ENCODE measurements around the gene ZNF593OS.

Gene ZNF593OS

DNA sequence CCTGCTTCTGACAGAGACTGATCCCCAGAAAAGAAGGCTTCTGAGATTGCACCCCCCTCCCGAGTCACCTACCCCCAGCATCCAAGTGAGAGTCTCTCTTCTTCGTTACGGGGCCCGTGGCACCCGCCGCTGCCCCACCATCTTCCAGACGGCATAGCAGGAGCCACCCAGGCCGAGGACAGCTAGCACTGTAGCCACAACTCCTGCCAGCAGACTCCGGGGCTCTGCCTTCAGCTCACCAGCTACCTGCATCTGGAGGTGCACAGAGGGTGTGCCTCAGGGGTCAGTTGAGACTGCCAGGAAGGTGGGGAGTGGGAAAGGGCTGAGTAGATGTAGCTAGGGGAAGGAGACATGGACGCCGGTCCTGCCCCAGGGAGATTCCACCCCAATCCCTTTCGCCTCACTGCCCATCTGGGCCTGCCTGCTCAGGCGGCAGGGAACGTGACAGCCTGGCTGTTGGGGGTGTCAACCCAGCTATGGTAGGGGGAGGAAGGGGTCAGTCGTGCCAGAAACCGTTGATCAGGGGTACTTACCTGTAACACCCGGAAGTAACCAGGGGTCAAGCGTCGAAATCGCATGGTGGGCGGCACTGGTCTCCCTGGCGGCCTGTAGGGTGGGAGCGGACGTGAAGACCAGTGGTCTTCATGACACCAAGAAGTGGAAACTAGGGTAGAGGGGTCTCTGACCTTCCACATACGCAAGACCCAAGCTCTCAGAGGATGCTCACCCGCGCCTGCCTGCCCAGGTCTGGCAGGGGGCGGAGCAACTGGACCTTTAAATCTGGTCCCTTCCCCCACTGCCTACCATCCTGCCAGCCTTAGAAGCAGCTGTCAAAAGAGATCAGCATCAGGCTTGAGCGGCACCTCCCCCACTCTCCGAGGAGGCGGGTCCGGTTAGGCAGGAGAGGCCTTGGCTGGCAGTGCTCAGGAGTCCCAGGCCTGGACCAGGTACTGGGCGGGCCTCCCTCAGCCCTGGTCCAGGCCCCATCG is at the start of gene ZNF593OS:
Gene ZNF593OS (minus strand): TSS at position 749 of the 989 bp plus-strand sequence. CDS start 171 bp downstream, at position 578.
- DNase-seq = no peak

DNA sequence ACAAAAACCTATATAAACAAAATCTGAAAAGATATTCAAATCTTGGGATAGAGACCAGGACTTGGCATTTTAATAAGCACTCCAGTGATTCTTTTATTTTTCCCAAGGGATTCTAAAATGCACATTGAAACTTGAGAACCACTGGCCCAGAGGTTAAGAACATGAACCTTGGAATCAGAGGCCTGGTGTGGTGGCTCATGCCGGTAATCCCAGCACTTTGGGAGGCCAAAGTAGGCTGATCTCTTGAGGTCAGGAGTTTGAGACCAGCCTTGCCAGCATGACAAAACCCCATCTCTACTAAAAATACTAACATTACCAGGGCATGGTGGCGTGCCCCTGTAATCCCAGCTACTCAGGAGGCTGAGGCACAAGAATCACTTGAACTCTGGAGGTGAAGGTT is 49.5 kb upstream of the ZNF593OS start:
- DNase-seq = no peak

DNA sequence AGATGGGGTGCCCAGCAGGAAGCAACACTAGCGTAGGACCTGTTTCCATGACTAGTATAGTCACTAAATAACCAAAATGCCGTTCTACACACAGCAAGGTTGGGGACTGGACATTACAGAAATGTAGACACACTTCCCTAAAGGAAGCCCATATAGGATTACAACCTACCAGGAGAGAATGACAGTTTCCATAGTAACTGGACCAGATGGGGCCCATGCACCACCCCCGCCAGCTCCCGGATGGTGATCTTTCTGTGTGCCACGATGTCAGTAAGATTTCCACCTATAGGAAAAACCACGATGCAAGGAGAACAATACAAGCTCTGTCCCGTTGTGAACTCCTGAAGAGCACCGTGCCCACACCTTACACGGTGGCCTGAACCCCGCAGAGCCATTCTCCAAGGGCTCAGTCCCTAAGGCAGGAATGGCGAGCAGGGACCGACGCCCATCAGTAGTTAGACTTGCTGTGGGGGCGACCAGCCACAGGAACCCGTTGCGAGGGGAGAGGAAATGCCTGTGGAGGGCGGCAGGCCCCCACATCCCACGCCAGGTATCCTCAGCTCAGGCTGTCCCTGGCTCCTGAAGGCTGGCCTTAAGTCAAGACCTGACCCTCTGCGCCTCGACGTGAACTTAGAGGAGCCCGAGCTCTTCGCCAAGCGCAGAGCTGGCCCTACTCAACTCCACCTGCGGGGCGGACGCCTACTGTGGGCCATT is 48.7 kb upstream of the ZNF593OS start:
- DNase-seq = peak in 9 of 56 donors; percentile 1 to 24 (median 7)

DNA sequence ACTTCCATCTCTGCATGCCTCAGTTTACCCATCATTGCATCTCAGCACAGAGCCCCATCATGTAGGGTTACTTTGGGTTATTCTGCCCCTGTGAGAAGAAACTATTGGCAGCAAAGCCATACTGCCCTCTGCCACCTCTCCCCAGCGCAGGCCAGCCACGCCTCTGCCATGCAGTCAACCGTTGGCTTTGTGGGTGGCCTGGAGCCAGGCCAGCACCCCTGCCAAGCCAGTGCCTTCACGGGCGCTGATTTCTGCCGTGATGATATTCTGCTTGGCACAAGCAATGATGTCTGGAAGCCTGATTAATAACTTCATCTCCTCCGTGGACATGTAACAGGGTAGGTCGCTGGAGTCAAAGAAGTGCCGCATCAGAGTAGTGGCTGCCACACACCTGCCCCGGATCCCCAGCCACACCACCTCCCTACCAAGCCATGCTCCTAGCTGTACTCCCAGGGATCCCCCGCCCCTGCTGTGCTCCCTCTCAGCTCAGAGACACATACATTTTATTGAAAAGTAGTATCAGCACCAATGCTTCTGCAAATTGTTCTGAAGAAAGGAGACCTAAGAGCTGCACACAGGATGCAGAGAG is 47.4 kb upstream of the ZNF593OS start:
- DNase-seq = no peak

DNA sequence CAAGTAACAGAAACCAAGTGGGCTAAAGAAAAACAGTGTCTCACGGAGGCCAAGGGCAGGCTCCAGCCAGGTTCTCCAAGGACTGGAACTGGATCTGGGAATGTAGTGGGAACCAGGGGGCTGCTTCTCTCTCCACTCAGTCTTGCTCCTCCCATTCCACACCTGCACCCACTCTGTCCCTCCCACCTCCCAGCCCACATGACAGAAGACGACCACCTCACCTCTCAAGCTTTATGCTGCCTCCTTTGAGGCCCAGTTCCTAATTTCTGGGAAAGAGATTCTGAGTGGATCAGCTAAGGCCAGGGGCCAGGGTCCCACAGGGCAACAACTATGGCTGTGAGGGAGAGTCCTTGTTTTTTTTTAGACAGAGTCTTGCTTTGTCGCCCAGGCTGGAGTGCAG is 43.6 kb upstream of the ZNF593OS start:
- DNase-seq = no peak

DNA sequence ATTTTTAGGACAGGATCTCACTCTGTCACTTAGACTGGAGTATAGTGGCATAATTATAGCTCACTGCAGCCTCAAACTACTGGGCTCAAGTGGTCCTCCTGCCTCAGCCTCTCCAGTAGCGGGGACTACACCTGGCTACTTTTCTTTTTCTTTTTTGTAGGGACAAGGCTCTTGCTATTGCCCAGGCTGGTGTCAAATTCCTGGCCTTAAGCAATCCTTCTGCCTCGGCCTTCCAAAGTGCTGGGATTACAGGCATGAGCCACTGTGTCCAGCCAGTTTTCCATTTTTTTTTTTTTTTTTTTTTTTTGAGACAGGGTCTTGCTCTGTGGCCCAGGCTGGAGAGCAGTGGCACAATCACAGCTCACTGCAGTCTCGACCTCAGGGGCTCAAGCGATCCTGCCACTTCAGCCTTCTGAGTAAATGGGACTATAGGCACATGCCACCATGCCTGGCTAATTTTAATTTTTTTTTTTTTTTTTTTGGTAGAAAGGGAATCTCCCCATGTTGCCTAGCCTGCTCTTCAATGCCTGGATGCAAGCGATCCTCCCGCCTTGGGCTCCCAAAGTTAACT is 41.8 kb upstream of the ZNF593OS start:
- no peak for DNase-seq

DNA sequence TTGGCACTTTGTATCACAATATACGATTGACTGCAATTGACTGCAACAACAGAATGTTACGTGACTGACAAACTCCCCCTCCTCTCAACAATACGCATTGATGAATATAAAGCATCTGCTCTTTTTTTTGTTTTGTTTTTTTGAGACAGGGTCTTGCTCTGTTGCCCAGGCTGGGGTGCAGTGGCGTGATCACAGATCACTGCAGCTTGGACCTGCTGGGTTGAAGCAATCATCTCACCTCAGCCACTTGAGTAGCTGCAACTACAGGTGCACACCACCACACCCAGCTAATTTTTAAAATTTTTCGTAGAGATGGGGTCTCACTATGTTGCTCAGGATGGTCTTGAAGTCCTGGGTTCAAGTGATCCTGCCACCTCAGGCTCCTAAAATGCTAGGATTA is 41.1 kb upstream of the ZNF593OS start:
- DNase-seq = no peak

DNA sequence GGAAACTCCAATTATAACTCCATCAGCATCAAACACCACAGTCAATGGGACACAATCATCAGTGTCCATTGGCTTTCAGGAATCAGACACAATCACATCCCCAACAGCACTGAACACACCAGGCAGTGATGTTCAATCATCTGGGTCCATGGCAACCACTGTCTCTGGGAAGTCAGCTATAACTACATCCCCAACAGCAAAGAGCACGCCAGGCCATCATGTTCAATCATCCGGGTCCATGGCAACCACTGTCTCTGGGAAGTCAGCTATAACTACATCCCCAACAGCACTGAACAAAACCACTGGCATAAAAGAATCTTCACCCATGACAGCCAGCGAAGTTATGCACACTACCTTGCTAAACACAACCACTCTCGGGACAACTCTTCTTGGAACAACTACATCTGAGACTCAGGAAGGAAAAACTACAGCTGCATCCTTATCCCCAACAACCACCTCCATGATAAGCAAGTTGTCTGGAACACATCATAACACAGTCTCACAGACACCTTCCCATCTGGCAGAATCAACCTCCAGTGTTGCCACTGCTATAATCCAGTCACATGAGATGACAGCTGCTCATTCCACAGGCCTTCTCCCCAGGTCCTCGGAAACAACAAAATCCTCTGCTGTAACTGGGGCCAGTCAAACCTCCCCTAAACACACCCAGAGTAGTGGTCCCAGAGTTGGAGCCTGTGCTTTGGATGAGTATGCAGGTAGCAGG is 38.7 kb upstream of the ZNF593OS start:
- no peak for DNase-seq

DNA sequence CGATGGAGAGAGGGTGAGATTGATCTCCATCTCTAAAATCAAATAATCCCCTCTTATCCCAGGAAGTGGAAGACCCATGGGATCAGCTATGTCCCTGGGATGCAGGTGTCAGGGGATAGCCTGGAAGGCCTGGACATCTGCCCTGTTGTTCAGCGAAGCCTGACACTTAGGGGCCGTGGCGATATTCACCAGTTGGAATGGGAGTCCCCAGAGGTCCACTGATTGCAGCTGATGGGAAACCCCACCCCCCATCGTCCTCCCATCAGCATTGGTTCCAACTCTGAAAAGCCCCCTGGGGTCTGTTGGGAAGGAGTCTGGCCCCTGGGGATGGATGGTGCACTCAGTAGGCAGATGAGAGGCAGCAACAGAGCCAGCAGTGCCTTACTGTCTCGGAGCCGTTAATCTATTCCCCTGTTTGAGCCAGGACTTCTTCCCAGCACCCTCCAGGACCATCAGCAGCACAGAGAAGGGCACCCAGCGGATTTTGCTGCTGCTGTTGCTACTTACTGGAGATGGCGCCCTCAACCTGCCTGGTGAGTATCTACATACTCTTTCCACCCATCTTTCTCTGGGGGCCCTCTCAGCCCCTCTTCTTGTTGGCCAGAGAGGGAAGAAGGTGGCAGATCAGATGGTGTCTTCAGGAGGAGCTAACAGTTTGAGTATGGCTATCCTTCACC is 32.1 kb upstream of the ZNF593OS start:
- DNase-seq = no peak

DNA sequence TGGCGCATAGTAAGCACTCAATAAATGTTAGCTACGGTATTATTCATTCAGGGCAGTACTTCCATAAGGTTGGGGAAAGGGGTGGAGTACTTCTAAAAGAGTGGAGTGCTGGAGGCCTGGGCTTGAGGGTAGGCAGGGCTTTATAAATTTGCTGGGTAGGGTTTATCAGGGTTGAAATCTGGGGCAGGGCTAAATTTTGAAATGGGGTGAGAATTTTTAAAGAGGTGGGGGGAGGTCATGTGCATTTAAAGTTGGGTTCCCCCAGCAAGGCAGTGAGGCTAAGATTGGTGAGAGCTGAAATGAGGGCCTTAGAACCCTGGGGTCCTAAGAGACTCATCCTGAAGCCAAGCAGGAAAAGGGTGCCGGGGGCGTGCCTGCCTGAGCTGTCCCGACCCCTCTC is 28.8 kb upstream of the ZNF593OS start:
- DNase-seq = no peak

DNA sequence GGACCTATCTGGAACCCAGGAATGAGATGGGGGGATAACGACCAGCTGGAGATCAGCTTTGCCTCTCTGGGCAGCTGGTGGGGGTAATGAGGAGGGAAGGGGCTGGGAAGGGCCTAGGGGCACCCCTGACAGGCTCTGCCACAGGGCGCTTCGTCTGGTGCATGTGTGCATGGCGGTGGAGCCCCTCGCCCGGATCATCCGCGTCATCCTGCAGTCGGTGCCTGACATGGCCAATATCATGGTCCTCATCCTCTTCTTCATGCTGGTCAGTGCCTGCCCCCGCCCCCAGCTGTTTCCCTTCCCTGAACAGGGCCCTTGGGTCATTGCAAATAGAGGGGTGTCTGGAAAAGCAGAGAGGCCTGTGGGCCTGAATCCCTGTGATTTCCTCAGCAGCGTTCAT is 26.2 kb upstream of the ZNF593OS start:
- no peak for DNase-seq

DNA sequence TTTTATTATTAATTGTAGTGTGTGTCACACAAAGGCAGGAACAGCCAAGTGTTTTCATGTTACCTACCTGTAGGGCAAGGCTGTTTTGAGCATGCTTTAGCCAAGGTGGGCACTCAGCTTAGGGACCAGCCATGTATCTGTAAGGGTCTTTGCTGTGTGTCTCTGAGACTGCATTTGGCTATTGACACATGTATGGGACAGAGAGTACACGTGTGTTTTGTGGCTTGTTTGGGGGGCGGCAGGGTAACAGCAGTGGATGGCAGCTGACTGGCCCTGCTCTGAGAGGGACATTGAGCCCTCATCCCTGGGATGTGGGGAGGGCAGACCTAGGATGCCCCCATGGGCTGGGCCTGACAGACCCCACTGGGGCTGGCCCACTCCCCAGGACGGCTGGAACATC is 25.7 kb upstream of the ZNF593OS start:
- DNase-seq = no peak

DNA sequence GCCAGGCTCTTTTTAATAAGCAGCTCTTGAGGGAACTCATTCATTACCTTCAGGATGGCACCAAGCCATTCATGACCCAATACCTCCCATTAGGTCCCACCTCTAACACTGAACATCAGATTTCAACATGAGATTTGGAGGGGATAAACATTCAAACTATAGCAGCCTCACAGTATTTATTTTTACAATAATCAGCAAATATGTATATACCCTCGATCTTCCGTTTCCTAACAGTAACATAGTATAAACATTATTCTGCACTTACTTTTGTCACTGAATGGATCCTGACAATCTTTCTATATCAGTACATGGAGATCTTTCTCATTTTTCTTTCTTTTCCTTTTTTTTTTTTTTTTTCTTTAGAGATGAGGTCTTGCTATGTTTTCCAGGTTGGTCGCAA is 24.2 kb upstream of the ZNF593OS start:
- no peak for DNase-seq

DNA sequence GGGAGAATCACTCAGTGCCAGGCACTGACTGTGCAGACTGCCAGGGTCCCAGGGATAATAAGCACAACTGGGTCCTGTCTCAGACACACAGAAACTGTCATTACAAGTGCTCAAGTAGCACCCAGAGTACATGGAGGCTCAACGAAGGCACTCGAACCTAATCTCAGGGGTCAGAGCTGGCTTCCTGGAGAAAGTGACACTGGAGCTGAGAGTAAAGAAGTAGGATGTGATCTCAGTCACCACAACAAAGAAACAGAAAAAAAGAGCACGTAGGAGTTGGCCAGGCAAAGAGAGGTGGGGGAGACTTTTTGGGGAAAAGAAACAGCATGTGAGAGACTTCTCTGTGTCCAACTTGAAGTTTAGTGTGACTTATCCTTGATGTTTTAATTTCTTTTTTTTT is 20.1 kb upstream of the ZNF593OS start:
- DNase-seq = no peak

DNA sequence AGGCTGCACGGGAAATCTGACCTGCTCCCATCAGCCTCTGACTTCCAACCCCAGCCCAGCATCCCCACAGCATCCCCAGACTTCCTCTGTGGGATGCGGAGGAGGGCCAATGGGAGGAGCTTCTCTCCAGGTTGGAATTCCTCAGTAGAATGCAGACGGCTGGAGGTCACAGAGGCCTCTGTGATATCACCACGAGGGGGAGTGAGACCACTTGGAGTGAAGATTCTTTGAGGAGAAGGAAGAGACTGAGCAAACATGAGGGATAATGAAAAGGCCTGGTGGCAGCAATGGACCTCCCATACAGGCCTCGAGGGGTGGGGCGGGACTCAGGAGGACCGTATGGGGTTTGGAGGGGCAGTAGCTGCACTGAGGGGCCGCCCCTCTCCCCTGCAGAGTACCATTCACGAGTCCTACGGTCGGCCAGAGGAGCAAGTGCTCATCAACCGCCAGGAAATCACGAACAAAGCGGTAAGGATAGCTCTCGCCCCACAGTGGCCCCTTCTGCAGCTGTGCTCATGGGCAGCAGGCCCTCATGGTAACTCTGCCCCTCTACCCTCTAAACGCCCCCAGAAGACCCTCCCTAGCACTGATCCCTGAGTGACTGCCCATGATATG is 18.8 kb upstream of the ZNF593OS start, which contains the start of gene CATSPER4:
Gene CATSPER4 (plus strand): TSS at position 230 of the 615 bp plus-strand sequence. CDS start 26 bp downstream, at position 256.
- peak in 1 of 56 donors; percentile 33 for DNase-seq

DNA sequence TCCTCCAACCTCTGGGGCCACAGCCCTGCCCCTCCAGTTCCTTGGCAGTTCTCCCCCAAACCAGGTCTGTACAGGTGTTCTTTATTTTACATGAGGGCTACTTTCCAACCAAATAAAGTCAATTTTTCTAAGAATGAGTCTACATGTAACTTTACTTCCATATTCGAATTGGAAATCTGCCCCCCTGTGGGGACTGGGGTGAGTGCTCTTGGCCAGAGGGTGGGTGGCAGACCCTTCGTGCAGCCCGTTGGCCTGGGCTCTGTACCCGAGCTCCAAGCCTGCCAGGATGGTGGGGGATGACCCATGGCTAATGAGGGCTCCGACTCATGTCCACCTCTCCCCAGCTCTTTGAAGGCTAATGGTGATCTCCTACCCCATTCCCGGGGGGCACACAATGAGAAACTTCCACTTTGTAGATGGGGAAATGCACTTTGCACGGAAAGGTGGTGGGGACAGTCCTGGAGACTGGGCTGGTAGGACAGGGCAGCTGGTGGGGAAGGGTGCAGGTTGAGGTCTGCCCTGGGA is 18.2 kb upstream of the ZNF593OS start:
- no peak for DNase-seq

DNA sequence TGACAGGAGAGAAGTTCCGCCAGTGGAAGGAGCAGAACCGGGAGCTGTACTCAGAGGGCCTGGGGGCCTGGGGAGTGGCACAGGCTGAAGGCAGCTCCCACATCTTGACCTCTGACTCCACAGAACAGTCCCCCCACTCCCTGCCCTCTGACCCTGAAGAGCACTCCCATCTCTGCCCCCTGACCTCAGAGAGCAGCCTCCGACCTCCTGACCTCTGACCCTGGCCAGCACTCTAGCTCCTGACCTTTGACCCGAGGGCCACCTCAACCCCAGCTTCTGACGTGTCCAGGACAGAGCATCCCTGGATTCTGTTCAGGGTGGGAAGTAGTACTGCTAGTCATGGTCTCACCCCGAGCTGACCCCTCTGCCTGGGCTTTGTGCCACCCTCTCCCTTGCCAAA is 17.7 kb upstream of the ZNF593OS start:
- peak in 2 of 56 donors; percentile 10 to 41 for DNase-seq

DNA sequence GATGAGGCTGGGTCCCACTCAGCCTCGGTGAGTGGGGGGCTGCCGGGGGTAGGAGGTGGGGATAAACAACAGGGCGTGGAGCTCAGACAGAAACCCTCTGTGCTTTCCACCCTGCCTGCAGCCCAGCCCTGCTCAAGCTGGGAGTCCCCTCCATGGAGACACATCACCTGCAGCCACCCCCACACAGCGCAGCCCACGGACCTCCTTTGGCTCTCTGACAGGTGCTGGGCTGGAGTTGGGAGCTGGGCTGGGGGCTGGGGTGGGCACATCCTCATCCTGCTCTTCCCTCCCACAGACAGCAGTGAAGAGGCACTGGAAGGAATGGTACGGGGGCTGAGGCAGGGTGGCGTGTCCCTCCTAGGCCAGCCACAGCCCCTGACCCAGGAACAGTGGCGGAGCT is 16.8 kb upstream of the ZNF593OS start:
- DNase-seq = no peak

DNA sequence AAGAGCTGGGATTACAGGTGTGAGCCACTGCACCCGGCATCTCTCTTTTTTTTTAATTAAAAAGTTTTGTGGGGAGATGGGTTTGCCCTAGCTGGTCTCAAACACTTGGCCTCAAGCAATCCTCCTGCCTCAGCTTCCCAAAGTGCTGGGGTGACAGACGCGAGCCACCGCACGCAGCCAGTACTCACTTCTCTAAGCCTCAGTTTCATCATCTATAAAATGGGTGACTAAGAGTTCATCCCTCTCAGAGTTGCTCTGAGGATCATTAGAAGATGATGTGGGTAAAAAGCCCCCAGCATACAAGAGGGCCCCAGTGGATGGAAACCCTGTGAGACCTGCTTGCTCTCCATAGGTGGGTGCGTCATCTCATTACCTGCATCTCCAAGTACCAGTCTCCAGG is 16.2 kb upstream of the ZNF593OS start:
- DNase-seq = no peak

DNA sequence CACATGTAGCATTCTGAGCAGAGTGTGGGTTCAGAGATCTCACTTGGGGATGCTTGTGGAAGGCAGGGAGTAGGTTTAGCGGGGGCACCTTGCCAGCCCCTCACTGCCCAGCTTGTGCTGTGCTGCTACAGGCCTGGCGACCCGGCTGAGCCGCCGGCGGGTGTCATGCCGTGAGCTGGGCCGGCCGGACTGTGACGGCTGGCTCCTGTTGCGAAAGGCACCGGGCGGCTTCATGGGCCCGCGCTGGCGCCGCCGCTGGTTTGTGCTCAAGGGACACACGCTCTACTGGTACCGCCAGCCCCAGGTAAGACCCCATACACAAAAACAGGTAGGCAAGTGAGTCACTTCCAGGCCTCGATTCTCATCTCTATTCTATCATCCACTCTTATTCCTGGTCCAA is 13.3 kb upstream of the ZNF593OS start:
- no peak for DNase-seq

All from amygdala (tissue), 56 donors.